GM18870 (cell line): ENCODE measurements around the gene GLYR1.
"Not testable (repeated sequence)": the region's sequence is repeated elsewhere in the genome, so short reads cannot be mapped to it uniquely, and the experiment has no call there.

Experiments
- ATAC-seq: cut with Tn5 transposase; IDR thresholded peaks from one replicate; pipeline ENCODE4 v1.9.1; 2021; ENCODE audit warnings: moderate library complexity; ENCODE audit not compliant: unreplicated experiment

GLYR1 gene

GRCh38 chr16:4790871-4791270, 56.2 kb downstream of the GLYR1 start:
- ATAC-seq = no peak

GRCh38 chr16:4790261-4790660, 56.8 kb downstream of the GLYR1 start:
- no peak for ATAC-seq

- no peak for ATAC-seq
These were observed 58.2 kb downstream of the GLYR1 start for GRCh38 chr16:4788910-4789309.

- no peak for ATAC-seq
These were observed 58.6 kb downstream of the GLYR1 start for GRCh38 chr16:4788489-4788889.

GRCh38 chr16:4787627-4788482, 59.2 kb downstream of the GLYR1 start, which contains the start of gene SEPTIN12:
Gene SEPTIN12 (minus strand): TSS chr16:4788345. CDS start chr16:4787645, 700 bp downstream.
- no peak for ATAC-seq

- no peak for ATAC-seq
These were observed 60.0 kb downstream of the GLYR1 start for GRCh38 chr16:4787068-4787467.

- no peak for ATAC-seq
These were observed 61.2 kb downstream of the GLYR1 start for GRCh38 chr16:4785758-4786433.

GRCh38 chr16:4784444-4784987, 62.6 kb downstream of the GLYR1 start:
- ATAC-seq = not testable (repeated sequence)

- no peak for ATAC-seq
These were observed 63.1 kb downstream of the GLYR1 start for GRCh38 chr16:4783951-4784336.

GRCh38 chr16:4783251-4783950, 63.7 kb downstream of the GLYR1 start:
- no peak for ATAC-seq

- ATAC-seq = no peak
These were observed 66.9 kb downstream of the GLYR1 start for GRCh38 chr16:4780235-4780634.

GRCh38 chr16:4778050-4778392, 69.1 kb downstream of the GLYR1 start:
- ATAC-seq = no peak

- ATAC-seq = no peak
These were observed 69.6 kb downstream of the GLYR1 start for GRCh38 chr16:4777339-4778049.

GRCh38 chr16:4776141-4776705, 70.9 kb downstream of the GLYR1 start:
- no peak for ATAC-seq

GRCh38 chr16:4775005-4775404, 72.1 kb downstream of the GLYR1 start:
- no peak for ATAC-seq

- no peak for ATAC-seq
These were observed 74.7 kb downstream of the GLYR1 start for GRCh38 chr16:4772351-4772750.

- ATAC-seq = no peak
These were observed 75.4 kb downstream of the GLYR1 start for GRCh38 chr16:4771646-4772045.

GRCh38 chr16:4769306-4769638, 77.8 kb downstream of the GLYR1 start:
- ATAC-seq = no peak

GRCh38 chr16:4768549-4769305, 78.4 kb downstream of the GLYR1 start:
- peak; percentile 56 for ATAC-seq
